Stimulated activated CD4-positive, alpha-beta T cell treated with anti-CD3 and anti-CD28 coated beads, Interleukin-2, amount 100 ng/mL, for 48 hours (primary cell): ENCODE measurements around the gene ATP8B3.

Source experiments
- DNase-seq, 2 donors: peaks; one replicate each; pipeline ENCODE4 v3.0.0-alpha.2; 2020

Gene ATP8B3

DNA sequence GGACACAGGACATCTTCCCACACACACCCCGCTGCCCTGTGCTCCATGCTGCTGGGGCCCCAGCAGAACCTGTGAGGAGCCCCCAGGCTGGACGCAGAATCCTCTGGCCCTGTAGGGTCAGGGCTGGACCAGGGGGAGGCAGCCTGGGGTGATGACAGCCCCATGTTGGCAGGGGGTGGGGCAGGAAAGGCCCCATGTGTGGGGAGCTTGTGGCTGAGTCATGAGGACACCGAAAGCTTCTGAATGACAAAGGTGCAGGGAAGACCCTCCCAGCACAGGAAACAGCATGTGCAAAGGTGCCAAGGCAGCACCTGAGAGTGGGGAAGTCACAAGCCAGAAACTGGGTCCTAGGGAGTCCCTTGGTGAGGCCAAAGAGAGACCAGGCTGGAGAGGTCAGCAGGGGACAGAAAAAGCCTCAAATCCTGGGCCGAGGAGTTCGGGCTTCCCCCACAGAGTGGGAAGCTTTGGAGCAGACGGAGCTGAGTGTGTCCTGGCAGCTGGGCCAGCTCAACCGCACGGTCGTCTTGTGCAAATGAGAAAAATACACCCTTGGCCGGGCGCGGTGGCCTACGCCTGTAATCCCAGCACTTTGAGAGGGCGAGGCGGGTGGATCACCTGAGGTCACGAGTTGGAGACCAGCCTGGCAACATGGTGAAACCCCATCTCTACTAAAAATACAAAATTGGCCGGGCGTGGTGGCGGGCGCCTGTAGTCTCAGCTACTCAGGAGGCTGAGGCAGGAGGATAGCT lies 17.5 kb downstream of the ATP8B3 start:
- DNase-seq, result no peak

DNA sequence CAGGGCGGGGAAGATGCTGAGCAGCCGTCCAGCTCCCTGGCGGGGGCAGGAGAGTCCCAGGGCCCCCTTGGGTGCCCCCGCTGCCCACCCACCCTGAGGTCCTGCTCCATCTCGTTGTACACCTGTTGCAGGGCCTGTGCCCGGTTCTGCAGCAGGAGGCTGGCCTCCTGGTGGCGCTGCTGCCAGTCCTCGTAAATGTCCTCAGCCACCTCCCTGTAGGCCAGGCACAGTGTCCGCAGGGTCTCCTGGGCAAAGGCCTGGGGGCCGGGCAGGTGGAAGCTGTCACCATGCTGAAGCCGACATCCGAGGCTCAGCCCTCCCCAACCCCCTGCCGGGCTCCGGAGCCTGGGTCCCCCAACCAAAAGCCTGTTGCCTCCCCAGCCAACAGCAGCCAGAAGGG lies 20.2 kb downstream of the ATP8B3 start:
- DNase-seq, result no peak

DNA sequence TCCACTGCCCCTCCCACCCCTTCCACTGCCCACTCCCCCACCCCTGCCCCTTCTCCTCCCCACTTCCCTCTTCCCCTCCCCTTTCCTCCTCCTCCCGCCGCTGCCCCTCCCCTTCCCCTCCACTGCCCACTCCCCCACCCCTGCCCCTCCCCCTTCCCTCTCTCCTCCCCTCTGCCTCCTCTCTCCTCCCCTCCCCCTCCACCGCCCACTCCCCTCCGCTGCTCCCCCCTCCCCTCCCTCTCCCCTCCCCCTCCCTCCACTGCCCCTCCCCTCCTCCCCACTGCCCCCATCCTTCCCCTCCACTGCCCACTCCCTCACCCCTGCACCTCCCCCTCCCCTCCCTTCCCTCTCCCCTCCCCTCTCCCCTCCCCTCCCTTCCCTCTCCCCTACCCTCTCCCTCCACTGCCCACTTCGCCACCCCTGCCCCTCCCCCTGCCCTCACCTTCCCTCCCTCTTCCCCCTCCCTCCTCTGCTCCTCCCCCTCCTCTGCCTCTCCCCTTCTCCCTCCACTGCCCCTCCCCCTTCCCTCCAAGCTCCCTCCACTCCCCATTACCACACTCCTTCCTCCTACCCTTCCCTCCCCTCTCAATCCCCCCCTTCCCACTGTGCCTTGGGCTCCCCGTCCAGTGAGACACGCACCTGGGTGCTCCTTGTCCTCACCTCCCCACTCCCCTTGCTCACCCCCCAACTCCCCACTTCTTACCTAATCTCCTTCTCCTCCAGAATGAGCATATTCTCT lies 21.9 kb downstream of the ATP8B3 start:
- DNase-seq, result no peak

DNA sequence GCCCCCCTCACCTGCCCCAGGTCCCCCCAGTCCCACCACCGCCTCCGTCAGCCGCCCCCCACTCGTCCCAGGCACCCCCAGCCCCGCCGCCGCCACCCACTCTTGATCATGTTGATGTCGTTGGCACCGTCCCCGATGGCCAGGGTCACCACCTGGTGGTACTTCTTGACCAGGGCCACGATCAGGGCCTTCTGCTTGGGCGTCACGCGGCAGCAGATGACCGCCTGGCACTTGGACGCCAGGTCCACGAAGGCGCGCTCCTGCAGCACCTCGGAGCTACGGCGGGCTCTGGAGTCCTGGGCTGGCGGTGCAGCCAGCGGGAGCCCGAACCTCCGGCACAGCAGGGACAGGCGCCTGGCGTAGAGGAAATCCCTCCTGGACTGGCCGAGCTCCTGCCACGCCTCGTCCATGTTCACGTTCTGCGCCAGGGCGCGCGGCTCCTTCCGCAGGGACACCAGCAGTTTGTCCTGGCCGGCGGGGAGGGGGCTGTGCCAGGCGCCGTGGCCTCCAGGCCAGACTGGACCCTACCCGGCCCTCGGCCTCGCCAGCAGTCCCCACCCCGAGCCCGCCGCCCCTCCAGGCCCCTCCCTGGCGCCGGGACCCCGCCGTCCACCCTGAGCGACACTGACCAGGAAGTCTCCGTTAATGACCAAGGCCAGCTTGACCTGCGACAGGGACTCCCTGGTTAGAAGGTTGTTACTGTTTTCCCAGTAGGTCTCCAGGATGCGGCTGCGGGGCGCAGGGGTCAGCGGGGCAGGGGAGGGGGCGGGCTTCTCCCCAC lies 22.6 kb downstream of the ATP8B3 start:
- DNase-seq, result no peak

DNA sequence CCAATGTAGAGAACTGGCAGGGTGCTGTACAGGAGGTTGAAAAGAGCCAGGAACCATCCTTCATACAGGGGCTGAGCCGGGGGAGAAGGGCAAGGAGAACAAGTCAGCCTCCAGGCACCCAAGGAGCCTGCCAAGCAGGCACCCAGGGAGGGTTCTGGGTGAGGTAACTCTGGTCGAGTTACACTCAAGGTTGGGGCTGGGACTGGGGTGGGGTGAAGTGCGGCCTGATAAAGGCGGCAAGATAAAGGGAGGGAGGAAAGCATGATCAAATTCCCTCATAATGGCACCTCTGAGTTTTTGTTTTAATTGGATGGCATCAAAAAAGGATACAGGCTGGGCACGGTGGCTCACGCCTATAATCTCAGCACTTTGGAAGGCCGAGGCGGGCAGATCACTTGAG lies 25.0 kb downstream of the ATP8B3 start:
- no peak for DNase-seq

DNA sequence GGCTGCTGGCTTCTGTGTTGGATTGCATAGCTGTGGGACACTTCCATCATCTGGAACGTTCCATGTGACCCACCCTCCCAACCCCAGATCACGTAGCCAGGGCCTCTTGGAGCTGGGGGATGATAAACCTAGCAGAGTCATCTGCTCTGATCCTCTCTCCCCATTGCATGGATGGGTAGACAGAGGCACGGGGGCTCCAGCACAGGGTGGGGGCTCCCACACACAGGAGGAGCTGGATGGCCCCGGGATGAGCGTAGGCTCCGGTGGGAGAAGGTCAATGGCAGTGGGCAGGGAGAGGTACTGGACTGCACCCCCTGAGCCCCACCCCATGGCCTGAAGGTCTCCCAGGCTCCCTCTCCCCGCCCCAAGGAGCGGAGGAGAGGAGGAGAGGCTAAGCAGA lies 25.4 kb downstream of the ATP8B3 start:
- no peak for DNase-seq

DNA sequence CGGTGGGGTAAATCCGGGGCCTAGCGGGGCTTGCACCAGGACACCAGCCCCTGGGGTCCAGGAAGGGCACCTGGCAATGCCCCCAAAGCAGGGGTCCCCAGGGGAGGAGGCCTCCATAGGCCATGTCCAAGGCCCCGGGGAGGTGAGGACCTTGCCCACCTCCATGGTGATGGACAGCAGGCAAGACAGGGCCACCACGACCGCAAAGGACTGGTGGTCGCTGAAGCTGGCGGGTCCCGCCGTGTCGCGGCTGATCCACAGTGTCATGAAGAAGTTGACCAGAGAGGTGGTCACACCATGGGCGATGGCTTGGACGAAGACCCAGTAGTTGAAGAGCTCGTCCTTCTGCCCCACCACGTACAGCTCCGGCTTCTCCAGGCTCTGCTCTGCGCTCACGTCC lies 26.8 kb downstream of the ATP8B3 start:
- no peak for DNase-seq

DNA sequence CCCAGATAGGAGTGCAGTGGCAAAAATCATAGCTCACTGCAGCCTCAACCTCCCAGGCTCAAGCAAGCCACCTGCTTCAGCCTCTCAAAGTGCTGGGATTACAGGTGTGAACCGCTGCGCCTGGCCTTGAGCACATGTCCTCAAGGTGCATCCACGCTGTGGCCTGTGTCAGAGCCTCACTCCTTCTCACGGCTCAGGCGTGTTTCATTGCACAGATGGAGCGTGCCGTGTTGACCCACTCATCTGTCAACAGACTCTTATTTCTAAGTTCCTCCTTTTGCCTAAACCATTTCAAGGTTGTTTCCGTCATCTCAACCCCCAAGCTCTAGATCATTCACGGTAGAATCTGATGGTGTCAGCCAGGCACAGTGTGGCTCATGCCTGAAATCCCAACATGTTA lies 28.2 kb downstream of the ATP8B3 start:
- no peak for DNase-seq

DNA sequence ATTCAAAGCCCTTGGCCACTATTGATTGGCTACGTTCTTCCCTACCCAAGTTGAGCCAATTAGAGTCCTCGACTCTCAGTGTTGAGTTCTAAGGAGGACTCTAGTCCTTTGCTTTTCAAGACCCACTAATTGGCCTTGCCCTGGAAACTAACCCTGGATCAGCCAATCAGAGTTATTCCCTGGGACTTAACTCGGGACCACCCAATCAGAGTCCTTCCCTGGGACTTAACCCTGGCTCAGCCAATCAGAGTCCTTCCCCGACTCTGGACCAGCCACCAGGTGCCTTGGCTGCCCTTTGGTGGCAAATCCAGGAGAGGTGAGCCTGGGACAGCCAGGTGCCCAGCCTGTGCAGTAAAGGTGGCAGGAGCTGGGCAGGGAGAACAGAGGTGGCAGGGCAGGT lies 28.7 kb downstream of the ATP8B3 start:
- DNase-seq, result no peak

DNA sequence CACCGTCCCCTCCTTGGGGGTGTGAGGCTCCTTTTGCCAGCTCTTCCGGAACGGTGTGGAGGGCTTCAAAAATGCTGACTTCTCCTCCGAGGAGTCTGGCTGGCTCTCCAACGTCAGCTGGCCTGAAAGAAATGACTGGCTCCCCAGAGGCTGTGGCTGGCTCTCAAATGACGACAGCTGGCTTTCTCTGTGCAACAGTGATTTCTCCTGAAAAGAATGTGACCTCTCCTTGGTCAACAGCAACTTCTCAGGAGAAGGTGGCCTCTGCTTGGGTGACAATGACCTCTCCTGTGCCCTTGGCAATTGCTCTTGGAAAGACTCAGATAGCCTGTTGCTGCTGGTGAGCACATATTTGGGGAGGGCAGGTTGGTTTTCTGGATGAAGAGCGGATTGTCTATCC lies 29.6 kb downstream of the ATP8B3 start:
- DNase-seq, result no peak

DNA sequence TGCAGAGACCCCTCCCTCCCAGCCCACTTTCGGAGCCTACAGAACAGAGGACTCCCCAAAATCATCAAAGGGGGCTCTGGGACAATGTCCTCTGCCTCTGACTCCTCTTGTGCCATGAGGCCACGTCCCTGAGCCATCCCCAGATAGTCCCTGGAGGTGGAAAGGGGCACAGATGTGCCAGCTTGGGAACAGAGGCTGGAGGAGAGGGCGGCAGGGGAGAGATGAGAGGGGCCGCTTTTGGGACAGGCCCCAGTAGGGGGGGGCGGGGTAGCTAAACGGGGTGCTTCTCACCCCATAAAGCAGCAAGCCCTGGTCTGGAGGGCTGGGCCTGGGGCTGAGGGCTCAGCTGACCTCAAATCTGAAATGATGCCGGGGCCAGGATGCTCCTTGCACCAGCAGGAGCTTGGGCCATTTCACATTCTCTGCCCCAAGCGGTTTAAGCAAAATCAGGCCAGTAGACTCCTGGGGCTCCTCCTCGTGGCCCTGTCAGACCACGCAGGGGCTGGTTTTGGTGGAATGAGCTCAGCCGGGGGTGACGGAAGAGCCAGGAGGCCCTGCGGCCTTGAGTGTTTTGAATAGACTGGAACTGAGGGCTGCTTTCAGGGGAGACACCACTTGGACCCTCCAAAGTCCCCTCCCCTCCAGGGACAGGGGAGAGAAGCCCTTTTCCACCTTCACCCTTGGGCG lies 31.7 kb downstream of the ATP8B3 start:
- no peak for DNase-seq

DNA sequence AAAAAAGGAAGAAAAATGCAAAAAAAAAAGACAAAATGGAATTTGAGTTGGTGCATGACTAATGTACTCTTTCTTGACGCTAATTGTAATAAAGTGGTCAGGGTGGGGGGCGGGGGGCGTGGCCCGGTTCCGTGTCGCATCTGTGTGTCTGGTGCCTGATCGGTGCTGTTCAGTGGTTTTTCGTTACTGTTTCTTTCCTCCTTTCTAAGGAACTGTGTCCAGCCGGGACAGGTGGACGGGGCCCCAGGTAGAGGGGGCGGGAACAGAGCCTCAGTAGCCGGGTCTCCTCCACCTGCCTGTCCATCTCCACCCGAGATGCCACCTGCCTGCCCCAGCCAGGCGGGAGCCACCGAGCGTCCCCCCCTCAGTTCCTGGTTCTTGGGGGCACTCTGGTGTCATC lies 32.5 kb downstream of the ATP8B3 start:
- DNase-seq, result no peak

DNA sequence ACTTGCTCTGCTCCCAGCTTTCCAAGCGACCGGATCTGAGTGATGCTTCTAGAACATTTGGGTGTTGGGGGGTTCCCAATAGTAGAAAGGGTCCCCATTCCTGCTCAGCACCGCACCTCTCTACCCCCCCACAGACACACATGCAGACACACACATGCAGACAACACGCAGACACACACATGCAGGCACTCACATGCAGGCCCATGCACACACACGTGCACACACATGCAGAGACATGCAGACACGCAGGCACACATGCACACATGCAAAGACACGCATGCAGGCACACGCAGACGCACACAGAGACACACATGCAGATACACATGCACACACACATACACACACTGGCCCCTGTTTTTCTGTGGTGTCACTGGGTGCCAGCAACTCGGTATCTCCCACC lies 34.9 kb downstream of the ATP8B3 start:
- no peak for DNase-seq

DNA sequence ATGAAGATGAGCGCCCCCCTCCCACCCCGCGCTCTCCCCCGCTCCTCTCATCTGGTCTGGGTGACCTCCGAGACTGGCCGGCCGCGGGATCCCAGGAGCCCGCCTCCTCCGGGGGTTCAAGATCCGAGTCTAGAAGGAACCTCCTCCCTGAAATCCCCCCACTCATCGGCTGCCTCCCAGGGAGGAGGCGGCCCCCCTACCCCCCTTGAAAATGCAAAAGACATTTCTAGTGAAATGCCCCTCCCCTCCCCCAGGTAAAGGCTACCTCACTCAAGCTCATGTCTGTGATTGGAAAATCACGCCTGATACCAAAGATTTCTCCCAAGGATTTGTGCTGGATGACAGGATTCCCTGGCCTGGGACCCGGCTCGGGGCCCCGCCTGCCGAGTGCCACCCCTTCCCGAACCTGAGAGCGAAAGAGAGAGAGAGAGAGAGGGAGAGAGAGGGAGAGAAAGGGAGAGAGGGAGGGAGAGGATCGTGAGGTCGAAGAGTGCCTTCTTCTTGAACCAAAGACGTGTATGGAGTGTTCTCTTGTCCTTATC lies 35.4 kb downstream of the ATP8B3 start:
- DNase-seq, result no peak

DNA sequence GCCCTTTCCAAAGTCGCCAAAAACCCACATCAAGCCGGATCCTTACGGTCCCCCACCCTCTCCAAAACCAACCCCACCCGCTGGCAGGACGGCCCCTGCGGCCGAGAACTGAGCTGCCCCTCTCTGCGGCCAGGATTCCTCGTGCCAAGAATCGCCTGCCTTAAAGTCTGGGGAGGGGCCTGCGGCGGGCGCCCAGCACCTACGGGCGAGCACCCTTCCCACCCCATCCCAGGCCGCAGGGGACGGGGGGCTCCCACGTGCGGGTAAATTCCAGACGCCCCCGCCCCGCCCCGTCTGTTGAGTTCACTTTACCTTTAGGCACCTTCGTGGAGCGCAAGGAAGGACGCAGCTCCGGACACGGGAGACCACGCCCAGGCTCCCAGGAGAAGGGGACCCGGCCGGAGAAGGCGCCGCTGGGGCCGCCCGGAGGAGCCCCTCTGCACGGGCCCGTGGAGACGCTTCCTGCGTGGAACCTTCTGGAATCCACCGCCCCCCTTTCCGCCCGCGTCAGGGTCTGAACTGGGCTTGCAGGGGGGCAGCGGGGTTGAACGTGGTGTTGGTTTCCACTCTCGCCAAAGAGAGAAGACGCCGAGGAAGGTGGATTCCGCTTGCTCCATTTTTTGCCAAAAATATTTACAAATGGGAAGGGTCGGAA lies 36.0 kb downstream of the ATP8B3 start:
- DNase-seq, result no peak

DNA sequence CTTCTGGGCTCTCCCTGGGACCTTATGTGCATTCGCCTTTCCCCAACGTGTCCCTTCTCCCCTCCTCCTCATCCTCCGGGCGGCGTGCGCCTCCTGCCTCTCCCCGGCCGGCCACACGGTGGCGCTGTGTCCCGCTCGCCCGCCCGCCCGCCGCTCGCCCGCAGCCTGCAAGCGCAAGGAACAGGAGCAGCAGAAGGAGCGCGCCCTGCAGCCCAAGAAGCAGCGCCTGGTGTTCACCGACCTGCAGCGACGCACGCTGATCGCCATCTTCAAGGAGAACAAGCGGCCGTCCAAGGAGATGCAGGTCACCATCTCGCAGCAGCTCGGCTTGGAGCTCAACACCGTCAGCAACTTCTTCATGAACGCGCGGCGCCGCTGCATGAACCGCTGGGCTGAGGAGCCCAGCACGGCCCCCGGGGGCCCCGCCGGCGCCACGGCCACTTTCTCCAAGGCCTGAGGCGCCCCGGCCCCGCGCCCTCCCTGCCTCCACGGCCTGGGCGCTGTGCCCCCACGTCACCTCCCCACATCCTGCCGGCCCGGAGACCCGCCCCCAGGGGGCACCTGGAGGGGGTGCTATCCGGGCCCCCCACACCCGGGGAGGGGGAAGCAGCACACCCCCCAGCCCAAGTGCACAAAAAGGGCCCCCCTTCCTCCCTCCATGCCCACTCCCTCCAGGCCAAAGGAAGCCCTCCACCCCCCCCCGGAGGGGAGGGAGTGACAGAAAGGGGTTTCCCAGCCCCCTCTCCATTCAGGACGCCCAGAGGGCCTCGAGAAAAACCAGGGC lies 36.9 kb downstream of the ATP8B3 start:
- DNase-seq, result peak in 1 of 2 donors; percentile 39

DNA sequence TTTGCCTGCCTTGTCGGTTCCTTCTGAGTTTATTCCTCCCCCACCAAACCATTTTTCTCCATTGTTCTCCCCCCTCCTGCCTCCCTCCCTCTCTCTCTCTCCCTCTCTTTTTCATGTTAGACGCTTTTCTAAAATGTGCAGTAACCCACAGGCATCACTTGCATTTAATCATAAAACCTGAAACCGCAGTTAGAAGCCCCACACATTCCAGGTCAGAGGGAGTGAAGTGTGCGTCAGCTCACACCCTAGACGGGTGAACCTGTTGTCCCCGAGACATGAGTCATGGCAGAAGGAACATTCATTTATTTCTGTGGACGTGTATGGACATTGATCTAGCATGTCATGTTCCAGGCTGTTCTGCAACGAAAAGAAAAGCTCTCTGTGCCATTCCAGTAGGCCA lies 38.9 kb downstream of the ATP8B3 start:
- no peak for DNase-seq

DNA sequence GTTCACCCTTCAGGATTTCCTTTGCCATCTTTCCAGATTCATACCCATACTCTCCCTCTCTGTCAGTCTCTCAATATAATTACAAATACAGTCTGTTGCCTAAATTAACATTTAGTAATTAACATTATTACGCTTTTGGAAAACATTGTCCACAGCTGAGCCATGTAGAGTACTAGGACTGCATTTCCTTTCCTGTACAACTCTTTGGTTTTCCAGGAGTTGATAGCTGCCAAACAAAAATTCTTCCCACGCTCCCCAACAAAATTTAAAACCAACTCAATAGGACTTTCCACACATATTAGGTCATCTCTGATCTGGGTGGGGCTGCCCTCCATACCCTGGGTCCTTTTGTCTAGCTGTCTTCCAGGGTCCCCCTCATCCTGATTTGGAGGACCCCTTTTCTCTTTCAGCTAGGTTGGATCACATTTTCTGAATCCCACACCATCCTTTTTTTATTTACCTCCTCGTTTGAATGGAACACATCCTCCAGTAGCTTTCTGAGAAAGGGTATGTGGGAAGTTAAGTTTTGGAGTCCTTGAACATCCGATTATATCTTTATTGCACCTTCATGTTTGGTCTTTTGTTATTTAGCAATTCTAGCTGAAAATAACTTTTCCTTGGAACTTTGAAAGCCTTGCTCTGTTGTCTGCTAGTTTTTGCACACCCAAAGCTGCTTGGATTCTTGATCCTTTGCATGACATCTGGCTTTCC lies 41.1 kb downstream of the ATP8B3 start:
- DNase-seq, result no peak

DNA sequence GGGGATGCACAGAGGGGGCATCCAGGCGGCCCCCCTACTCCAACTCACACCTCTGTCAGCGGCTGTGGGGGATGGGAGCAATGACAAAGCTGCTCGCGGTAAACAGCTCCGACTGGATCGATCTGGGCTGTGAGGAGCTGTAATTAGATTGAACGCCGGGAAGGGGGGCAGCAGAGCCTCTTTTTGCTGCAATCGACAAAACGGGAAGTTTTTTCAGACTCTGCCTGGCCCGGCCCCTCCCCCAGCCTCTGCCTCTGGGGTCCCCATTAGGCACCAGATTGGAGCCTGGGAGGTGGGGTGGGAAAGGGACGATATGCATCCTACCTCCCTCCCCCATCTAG lies 42.5 kb downstream of the ATP8B3 start:
- no peak for DNase-seq

DNA sequence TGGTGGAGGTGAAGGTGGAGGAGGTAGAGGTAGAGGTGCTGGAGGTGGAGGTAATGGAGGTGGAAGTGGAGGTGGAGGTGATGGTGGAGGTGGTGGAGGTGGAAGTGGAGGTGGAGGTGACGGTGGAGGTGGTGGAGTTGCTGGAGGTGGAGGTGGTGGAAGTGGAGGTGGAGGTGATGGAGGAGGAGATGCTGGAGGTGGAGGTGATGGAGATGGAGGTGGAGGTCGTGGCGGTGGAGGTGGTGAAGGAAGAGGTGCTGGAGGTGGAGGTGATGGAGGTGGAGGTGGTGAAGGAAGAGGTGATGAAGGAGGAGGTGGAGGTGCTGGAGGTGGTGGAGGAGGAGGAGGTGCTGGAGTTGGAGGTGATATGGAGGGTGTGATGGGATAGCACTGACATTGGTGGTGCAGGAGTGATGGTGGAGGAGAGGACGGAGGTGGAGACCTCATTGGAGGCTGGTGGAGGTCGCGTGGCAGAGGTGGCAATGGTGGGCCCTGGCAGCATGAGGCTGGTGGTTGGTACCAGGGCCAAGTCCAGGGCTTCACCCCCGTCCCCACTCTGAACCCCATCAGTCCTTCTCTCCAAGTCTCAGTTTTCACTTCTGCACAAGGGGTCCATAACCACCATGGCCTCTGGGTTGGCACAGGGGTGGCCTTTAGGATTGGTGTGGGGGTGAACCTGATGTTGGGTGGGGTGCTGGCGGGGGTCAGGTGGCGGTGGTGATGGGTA lies 43.0 kb downstream of the ATP8B3 start:
- DNase-seq, result no peak
